Endometrial microvascular endothelial cells (primary cell): ENCODE measurements around the gene AKTIP. TPM values are rescaled to one million over a fixed set of nuclear protein-coding genes. Genes with fewer than 3 reads are reported as not detected.
"Not testable (repeated sequence)": the region's sequence is repeated elsewhere in the genome, so short reads cannot be mapped to it uniquely, and the experiment has no call there.

ENCODE experiments used
- in situ Hi-C: cut with HindIII; loops from 2 replicates; pipeline ENCODE4 v1.10.0; 2017; ENCODE audit warnings: low sequenced_read_pairs, low pct_unique_long_range_greater_than_20kb; ENCODE audit errors: inconsistent ontology term
- total RNA-seq: library from RNA; depleted of rRNA; stranded (reverse); fragments of >200 nt; gene quantifications from one replicate; pipeline ENCODE4 v1.2.3, GENCODE V29; 2015; ENCODE audit errors: inconsistent ontology term

Gene AKTIP
- 33.5 TPM for total RNA-seq

DNA sequence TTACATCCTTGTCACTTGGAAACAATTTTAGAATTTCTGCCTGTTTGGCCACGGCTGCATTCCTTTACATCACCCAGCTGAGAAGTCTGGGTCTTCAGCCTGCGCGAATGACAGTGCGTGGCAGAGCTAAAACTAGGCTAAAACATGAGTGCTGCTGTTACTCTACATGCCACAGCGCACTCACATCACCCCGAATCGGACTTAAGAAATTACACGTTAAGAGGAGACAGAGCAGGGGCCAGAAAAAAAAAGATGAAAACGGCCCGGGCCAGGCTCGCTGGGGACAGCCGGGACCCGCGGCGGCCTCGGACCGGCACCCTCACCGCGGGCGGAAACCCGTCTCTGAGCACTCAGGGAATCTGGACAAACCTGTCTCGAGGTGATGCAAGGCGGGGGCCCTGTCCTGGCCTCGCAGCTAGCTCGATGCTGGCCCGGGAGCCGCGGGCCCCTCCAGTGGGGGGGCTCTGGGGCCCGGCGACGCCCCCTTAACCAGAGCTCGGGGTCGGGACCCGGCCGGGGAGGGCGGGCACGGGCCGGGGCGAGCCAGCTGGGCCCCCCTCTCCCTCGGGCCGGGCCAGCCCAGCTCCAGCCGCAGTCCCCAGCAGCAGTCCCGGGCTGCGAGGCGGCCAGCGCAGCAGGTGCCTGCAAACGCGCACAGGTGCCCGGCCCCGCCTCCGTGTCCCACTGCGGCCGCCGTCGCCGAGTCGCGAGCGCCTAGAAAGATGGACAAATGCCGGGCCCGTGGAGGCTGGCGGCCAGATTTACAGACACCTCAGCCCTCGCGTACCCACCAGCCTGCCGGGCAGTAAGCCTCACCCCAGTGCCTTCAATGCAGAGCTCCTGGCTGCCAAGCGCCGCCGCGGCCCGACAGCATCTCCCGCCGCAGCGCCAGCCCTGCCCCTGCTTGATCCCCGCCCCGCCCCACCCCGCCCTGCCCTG is at the start of gene AKTIP:
AKTIP (minus strand) TSS at position 879 of the 939 bp plus-strand sequence. CDS start 2,950 bp downstream, outside the sequence.
- in situ Hi-C loops: loop anchor here (10.0 to 25.0 kb wide), 2 partner anchors 208 to 1435 kb away; partner anchors contain the start of gene IRX5

GRCh38 chr16:53549970-53550690 is 47.1 kb upstream of the AKTIP start:
- in situ Hi-C loops: no loop called here

DNA sequence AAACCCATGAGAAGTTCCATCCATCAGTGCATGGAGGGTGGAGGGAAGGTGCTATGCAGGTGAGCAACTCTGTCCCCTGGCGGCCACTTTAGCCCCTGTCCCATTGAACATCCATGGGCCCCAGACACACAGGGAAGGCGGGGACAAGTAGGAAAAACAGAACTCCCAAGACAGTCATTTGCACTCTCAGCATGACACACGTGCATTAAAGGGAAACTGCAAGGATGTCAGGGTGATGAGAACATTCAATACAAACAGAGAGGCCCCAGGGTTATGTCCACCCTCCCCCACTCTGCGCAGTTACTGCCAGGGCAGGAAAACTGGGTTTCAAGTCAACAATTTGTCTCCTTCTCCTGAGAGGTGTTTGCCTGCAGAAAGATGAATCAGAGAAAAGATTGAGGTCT is 44.0 kb upstream of the AKTIP start:
- in situ Hi-C loops: no loop called here

GRCh38 chr16:53545433-53545832 is 42.4 kb upstream of the AKTIP start:
- in situ Hi-C loops: no loop called here

DNA sequence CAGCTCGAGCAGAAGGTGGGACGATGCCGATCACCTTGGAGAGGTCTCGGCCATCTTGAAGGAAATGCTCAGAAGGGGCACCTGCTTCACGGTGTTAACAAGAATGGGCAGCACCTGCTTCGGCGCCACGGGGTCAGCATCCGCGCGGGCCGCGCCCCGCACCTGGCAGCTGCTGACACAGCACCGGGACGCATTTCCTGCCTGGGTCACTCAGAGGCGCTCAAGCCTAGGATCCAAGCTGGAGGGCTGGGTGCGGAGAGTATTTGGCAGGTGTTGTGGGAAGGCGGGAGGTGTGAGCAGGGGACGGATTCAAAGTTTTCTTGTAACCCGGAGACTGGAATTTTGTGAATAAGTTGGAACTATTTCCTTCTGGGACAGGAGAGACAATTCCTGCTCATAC is 39.3 kb upstream of the AKTIP start:
- in situ Hi-C loops: no loop called here

DNA sequence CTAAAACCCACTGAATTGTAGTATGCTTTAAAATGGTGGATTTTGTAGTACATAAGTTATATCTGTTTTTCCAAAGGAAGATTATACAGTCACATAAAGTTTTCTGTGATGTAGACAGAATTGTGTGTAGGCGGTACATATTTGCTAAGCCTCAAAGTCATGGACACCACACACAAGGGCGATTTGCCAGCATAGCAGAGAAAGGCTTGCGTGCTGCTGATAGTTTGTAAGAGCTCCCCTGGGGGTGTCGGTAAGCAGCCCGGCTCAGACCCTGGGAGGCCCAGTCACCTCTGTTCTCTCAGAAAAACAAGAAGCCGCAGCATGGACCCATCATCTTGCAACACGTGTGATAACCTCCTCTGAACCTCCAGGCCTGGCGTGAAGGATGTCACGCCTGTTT is 38.3 kb upstream of the AKTIP start:
- in situ Hi-C loops: no loop called here

DNA sequence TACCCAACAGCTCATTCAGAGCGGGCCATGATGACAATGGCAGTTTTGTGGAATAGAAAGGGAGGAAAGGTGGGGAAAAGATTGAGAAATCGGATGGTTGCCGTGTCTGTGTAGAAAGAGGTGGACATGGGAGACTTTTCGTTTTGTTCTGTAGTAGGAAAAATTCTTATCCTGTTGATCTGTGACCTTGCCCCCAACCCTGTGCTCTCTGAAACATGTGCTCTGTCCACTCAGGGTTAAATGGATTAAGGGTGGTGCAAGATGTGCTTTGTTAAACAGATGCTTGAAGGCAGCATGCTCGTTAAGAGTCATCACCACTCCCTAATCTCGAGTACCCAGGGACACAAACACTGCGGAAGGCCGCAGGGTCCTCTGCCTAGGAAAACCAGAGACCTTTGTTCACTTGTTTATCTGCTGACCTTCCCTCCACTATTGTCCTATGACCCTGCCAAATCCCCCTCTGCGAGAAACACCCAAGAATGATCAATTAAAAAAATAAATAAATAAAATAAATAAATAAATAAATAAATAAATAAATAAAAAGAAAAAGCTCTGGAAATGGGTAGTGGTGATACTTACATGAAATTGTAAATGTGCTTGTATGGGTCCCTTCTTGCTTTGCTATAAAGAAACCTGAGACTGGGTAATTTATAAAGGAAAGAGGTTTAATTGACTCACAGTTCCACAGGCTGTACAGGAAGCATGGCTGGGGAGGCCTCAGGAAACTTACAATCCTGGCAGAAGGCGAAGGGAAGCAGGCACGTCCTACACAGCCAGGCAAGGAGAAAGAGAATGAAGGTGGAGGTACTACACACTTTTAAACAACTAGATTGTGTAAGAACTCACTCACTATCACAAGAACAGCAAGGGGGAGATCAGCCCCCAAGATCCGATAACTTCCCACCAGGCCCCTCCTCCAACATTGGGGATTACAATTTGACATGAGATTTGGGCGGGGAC is 37.0 kb upstream of the AKTIP start:
- in situ Hi-C loops: not testable (repeated sequence)

GRCh38 chr16:53539346-53539745 is 36.3 kb upstream of the AKTIP start:
- in situ Hi-C loops: not testable (repeated sequence)

GRCh38 chr16:53537626-53538025 is 34.6 kb upstream of the AKTIP start:
- in situ Hi-C loops: no loop called here

GRCh38 chr16:53534206-53534605 is 31.2 kb upstream of the AKTIP start:
- in situ Hi-C loops: no loop called here

DNA sequence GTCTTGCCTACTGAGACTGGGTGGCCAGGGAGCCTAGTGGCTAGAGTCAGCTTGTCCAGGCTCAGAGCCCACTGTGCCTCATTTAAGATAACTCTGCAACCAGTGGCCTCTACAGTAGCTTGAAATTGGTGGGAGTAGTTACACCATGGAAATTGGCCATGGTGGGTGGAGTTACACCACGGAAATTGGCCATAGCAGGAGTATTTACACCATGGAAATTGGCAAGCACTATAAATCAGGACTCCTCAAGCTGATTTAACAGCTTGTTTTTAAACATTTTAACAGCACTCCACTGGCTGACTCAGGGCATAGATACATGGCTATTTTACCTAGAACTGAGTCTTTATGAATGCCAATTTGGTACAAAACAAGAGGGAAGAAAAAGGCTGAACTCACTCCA is 27.7 kb upstream of the AKTIP start:
- in situ Hi-C loops: no loop called here

DNA sequence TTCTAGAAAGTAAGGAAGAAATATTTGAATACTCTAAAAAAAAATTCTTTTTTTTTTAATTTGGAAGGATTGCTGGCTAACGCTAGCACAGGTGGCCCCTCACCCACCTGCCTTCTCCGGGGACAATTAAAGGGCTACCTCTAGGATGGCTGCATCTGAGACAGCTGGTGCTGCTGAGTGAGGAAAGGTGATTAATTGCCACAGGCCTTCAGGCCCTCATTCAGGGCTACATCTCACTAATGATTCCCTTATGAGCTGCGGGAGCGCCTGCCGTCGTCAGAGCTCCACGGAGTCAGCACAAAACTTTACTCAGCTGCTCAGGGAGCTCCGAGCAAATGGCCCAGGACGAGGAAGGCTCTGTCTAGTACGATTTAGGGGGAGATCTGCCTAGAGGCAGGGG is 27.0 kb upstream of the AKTIP start:
- in situ Hi-C loops: no loop called here

GRCh38 chr16:53529513-53529912 is 26.5 kb upstream of the AKTIP start:
- in situ Hi-C loops: no loop called here

GRCh38 chr16:53528797-53529196 is 25.8 kb upstream of the AKTIP start:
- in situ Hi-C loops: no loop called here

DNA sequence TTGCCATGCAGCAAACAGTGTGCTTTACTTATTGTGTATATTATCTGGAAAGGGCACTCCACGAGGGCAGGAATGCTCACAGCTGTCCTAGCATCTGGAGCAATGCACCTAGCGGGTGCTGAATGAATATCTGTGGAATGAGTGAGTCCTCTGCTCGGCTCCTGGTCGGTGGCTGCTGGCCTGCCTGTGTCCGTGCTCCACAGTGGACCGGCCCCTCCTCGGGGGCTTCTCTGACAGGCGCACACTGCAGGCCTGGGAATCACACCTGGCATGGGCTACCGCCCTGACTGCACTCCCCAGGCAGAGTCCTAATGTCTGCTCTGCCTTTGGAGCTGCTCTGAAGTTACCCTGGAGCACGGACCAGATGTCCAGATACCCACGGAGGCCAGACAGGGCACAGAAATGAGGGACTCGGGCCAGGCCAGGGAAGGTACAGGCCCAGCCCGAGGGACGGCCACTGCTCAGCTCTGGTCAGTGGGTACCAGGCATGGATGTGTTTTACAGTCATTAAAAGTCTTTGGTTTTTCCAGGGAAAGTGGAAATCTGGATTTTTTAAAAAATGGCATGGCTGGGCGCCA is 21.1 kb upstream of the AKTIP start:
- in situ Hi-C loops: loop anchor here (25.0 kb wide), 1 partner anchor 1413 kb away; the partner anchor contains the start of gene IRX5

GRCh38 chr16:53523126-53523804 is 20.3 kb upstream of the AKTIP start:
- in situ Hi-C loops: loop anchor here (25.0 kb wide), 1 partner anchor 1414 kb away; the partner anchor contains the start of gene IRX5

DNA sequence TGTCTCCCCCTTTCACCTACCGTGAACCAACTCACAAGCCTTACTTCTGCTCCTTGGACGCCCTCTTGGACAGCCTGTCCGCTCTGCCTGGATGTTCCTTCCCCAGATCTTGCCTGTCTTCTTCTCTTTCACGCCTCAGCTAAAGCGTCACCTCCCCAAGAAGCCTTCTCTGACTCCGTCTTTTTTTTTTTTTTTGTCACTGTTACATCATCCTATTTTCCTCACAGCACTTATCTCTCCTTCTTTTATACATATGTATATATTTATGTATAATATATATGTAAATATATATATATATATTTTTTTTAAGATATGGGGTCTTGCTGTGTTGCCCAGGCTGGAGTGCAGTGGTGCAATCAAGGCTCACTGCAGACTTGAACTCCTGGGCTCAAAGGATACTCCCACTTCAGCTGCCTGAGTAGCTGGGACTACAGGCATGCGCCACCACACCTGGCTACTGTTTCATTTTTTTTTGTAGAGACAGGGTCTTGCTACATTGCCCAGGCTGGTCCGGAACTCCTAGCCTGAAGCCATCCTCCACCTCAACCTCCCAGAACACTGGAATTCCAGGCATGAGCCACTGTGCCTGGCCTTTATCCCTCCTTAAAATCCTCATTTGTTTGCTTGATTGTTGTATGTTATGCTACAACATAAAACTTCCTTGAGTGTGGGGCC is 16.5 kb upstream of the AKTIP start:
- in situ Hi-C loops: loop anchor here (25.0 kb wide), 1 partner anchor 1418 kb away; the partner anchor contains the start of gene IRX5
